Heart left ventricle (tissue), 13 donors: ENCODE data around the gene NBPF3.

Experiments used
- POLR2A ChIP-seq, 2 donors: fragments of 450-650 bp; IDR thresholded peaks; one replicate each; pipeline ENCODE4 v1.6.1; 2017; ENCODE audit warnings: antibody characterized with exemption in 2 of 2, mild to moderate bottlenecking in 2 of 2, moderate library complexity in 2 of 2
- TF ChIP-seq, protein P1 (sequence below), 12 donors: fragments of 200-600 bp; sonication (generic) in 4 of 12; IDR thresholded peaks; one replicate each; pipeline versions ENCODE4 v1.5.0 to v1.8.0; 2018 to 2022; ENCODE audit warnings: antibody characterized with exemption in 12 of 12, mild to moderate bottlenecking in 5 of 12
- donor health status: ischemic (EF 13 %, LVEDD 7.1; RV severe dilation, severe dysfunction).
- donor health status: DM: no; HTN: yes; CAD: no.
- donor health status: DM: no; HTN: no; CAD: no.
- donor health status: ischemic (EF 25% LVEDD 6.9; RV normal size, moderate dysfunction).
- donor health status: ischemic (EF 25% LVEDD 5.7; RV mildly dilated, moderate dysfunction).
- donor health status: ischemic (EF 35%, LVEDD 5.7; RV mildly dilated, moderate dysfunction).
- donor health status: nonischemic (EF 11% LVEDD 7.7; RV severe dilation, severe dysfunction).
- donor health status: DM: yes; HTN: yes; CAD: no.
- donor health status: PGD.
- donor health status: ischemic (EF 29% LVEDD 5.4; RV normal size, mild dysfunction).
- donor health status: nonischemic (EF 23%, LVEDD 6.1; RV moderate dilation, normal function).

DNA sequence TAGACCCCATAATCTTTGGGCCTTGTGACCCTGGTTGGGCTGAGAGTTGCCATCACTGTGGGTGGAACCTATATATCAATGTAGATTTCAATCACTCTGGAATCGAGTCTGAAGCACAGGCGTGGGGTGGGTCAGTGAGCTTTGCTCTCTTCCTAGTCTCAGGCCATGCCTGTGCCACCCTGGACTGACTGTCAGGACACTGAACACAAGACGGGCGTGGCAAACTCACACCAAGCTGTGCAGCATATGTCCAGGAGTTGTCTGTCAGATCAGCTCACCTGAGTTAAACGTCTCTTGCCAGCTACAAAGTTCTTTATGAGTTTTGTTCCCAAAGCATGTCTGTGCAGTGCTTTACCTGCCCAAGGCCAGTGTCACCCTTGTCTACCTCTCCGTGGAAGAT lies 38.4 kb downstream of the NBPF3 start:
- TF ChIP-seq, protein P1, sequence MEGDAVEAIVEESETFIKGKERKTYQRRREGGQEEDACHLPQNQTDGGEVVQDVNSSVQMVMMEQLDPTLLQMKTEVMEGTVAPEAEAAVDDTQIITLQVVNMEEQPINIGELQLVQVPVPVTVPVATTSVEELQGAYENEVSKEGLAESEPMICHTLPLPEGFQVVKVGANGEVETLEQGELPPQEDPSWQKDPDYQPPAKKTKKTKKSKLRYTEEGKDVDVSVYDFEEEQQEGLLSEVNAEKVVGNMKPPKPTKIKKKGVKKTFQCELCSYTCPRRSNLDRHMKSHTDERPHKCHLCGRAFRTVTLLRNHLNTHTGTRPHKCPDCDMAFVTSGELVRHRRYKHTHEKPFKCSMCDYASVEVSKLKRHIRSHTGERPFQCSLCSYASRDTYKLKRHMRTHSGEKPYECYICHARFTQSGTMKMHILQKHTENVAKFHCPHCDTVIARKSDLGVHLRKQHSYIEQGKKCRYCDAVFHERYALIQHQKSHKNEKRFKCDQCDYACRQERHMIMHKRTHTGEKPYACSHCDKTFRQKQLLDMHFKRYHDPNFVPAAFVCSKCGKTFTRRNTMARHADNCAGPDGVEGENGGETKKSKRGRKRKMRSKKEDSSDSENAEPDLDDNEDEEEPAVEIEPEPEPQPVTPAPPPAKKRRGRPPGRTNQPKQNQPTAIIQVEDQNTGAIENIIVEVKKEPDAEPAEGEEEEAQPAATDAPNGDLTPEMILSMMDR (IDR thresholded peaks at IDR 0.05): no peak
- TF ChIP-seq POLR2A (IDR thresholded peaks at IDR 0.05): no peak
